ENCODE results near the gene MAP2K3. TPM values are rescaled to one million over a fixed set of nuclear protein-coding genes. Genes with fewer than 3 reads are reported as not detected.
A peak's percentile ranks its signal among the peaks of the same experiment; 100 is the strongest.

MAP2K3 gene
- total and polyA plus RNA-seq, 11 donors = 29.4 to 170 (median 54.4) TPM

- peak overlapping the region in 1 of 12 donors; percentile 37 for H3K27ac ChIP-seq
- H3K4me1 ChIP-seq = peaks cover 0 to 7% (median 0%) of the 10 kb centered on the region in 12 donors
- H3K27me3 ChIP-seq = no peaks in the 10 kb centered on the region
- no peaks in the 10 kb centered on the region for H3K9me3 ChIP-seq
- H3K36me3 ChIP-seq = no peaks in the 10 kb centered on the region
- intact Hi-C loops (cut with DNase I) = no loop called here
- ATAC-seq (no peak), DNase-seq (no peak)
- TF ChIP-seq, protein P1, sequence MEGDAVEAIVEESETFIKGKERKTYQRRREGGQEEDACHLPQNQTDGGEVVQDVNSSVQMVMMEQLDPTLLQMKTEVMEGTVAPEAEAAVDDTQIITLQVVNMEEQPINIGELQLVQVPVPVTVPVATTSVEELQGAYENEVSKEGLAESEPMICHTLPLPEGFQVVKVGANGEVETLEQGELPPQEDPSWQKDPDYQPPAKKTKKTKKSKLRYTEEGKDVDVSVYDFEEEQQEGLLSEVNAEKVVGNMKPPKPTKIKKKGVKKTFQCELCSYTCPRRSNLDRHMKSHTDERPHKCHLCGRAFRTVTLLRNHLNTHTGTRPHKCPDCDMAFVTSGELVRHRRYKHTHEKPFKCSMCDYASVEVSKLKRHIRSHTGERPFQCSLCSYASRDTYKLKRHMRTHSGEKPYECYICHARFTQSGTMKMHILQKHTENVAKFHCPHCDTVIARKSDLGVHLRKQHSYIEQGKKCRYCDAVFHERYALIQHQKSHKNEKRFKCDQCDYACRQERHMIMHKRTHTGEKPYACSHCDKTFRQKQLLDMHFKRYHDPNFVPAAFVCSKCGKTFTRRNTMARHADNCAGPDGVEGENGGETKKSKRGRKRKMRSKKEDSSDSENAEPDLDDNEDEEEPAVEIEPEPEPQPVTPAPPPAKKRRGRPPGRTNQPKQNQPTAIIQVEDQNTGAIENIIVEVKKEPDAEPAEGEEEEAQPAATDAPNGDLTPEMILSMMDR (IDR thresholded peaks at IDR 0.05) = no peak
- no peak for TF ChIP-seq POLR2A (IDR thresholded peaks at IDR 0.05)
- H3K4me3 ChIP-seq = no peak overlapping the region
- 74 to 87% (median 80%) methylated on average over 7 of the region's 7 CpGs for WGBS, 4 donors
Measured at GRCh38 chr17:21268596-21269188, 15.8 kb upstream of the MAP2K3 start.

DNA sequence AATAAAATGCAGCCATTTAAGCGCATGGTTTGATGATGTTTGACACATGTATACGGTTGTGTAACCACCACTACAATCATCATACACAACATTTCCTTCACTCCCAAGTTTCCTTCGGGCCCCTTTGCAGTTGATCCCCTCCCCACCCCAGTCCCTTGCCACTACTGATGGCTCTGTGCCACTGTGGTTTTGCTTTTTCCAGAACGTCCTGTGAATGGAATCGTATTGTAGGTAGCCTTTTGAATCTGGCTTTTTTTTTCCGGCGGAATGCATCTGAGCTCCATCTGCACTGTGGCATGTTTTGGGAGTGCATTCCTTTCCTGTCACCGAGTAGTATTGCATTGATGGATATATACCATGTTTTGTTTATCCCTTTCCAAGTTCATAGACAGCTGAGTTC lies 15.1 kb upstream of the MAP2K3 start:
- H3K4me1 ChIP-seq = peaks cover 0 to 7% (median 0%) of the 10 kb centered on the region in 12 donors
- intact Hi-C loops (cut with DNase I) = no loop called here
- no peaks in the 10 kb centered on the region for H3K36me3 ChIP-seq
- H3K27me3 ChIP-seq = no peaks in the 10 kb centered on the region
- no peak overlapping the region for H3K4me3 ChIP-seq
- DNase-seq (no peak), ATAC-seq (no peak)
- 52 to 57% (median 55%) methylated on average over 8 of the region's 8 CpGs for WGBS, 4 donors
- no peaks in the 10 kb centered on the region for H3K9me3 ChIP-seq
- no peak overlapping the region for H3K27ac ChIP-seq
- TF ChIP-seq, protein P1 (IDR thresholded peaks at IDR 0.05) = no peak
- TF ChIP-seq POLR2A (IDR thresholded peaks at IDR 0.05) = no peak

- no peak for DNase-seq
- Histone ChIP-seq H3K36me3 (no peaks in the 10 kb centered on the region), H3K27ac (no peak overlapping the region), H3K4me1 (peaks cover 0 to 20% (median 14%) of the 10 kb centered on the region in 12 donors), H3K4me3 (no peak overlapping the region), H3K9me3 (no peaks in the 10 kb centered on the region), H3K27me3 (no peaks in the 10 kb centered on the region)
- WGBS, 4 donors = 87 to 91% (median 89%) methylated on average over 7 to 10 of the region's 10 CpGs
- intact Hi-C loops (cut with DNase I) = loop anchor here in 3 of 10 donors (10.0 kb wide), 3 partner anchors 53 to 183 kb away; partner anchors contain the start of gene DHRS7B (in 2 of the 3)
- TF ChIP-seq, protein P1 (IDR thresholded peaks at IDR 0.05) = no peak
- TF ChIP-seq POLR2A (IDR thresholded peaks at IDR 0.05) = no peak
- ATAC-seq = no peak
Measured at GRCh38 chr17:21271454-21272183, 12.9 kb upstream of the MAP2K3 start.

DNA sequence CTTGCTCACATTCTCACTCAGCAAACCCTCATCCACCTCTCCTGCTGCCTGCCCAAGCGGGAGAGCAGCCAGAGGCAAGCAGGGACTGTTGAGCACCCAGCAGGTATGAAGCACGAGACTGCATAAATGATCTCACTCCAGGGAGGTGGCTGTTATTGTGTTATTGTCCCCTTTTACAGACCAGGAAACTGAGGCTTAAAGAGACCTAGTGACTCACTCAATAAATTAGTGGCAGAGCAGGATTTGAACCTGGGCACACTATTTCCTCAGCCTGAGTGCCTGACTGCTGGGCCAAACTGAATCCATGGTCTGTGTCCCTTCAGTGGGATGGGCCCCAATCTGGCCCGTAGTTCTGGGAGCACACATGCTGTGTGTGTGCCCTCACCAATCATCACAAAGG lies 12.3 kb upstream of the MAP2K3 start:
- WGBS, 4 donors = 81 to 94% (median 87%) methylated on average over 2 to 3 of the region's 3 CpGs

More for the DNA sequence above, 12.3 kb upstream of the MAP2K3 start:
- Histone ChIP-seq H3K27ac (no peak overlapping the region), H3K27me3 (no peaks in the 10 kb centered on the region), H3K4me3 (no peak overlapping the region), H3K36me3 (no peaks in the 10 kb centered on the region), H3K9me3 (no peaks in the 10 kb centered on the region), H3K4me1 (peaks cover 0 to 20% (median 14%) of the 10 kb centered on the region in 12 donors)
- intact Hi-C loops (cut with DNase I) = loop anchor here in 3 of 10 donors (10.0 kb wide), 3 partner anchors 53 to 183 kb away; partner anchors contain the start of gene DHRS7B (in 2 of the 3)
- no peak for DNase-seq
- TF ChIP-seq, protein P1 (IDR thresholded peaks at IDR 0.05) = no peak
- no peak for TF ChIP-seq POLR2A (IDR thresholded peaks at IDR 0.05)
- ATAC-seq = no peak
